Muscle of leg (tissue), 11 donors: ENCODE measurements around the gene FARS2. TPM values are rescaled to one million over a fixed set of nuclear protein-coding genes. Genes with fewer than 3 reads are reported as not detected.
A peak's percentile ranks its signal among the peaks of the same experiment; 100 is the strongest.
"Not testable (repeated sequence)": the region's sequence is repeated elsewhere in the genome, so short reads cannot be mapped to it uniquely, and the experiment has no call there.

Source experiments
- DNase-seq: peaks from one replicate; pipeline ENCODE4 v3.0.0; 2013
- H3K27ac ChIP-seq: one replicate; pipeline ENCODE4 v1.5.1; 2013; ENCODE audit warnings: mild to moderate bottlenecking, low read length, control low read depth
- H3K27me3 ChIP-seq: one replicate; pipeline ENCODE4 v1.6.1; 2013; ENCODE audit warnings: low read length; ENCODE audit not compliant: control insufficient read depth, insufficient read depth
- H3K36me3 ChIP-seq: one replicate; pipeline ENCODE4 v1.6.1; 2013; ENCODE audit warnings: low read length; ENCODE audit not compliant: control insufficient read depth, insufficient read depth
- H3K4me1 ChIP-seq: one replicate; pipeline ENCODE4 v1.6.1; 2013; ENCODE audit warnings: low read length; ENCODE audit not compliant: control insufficient read depth, insufficient read depth
- H3K4me3 ChIP-seq: one replicate; pipeline ENCODE4 v1.5.1; 2013; ENCODE audit warnings: low read length, control low read depth
- H3K9me3 ChIP-seq: replicated peaks from 2 replicates; pipeline ENCODE4 v1.6.1; 2013; ENCODE audit warnings: low read depth, low read length; ENCODE audit not compliant: control insufficient read depth
- WGBS: methylation state at CpG from one replicate; pipeline ENCODE4 v1.1.5; 2013; ENCODE audit warnings: missing lambda C conversion rate; ENCODE audit not compliant: insufficient coverage; 5-methylcytosine and 5-hydroxymethylcytosine counted together
- polyA plus RNA-seq, 8 donors: library from polyadenylated mRNA; unstranded; fragments of 120-200 nt; gene quantifications; one replicate each; pipeline versions ENCODE4 v1.2.1 to v1.2.3, GENCODE V29; 2013; ENCODE audit warnings: inconsistent platforms in 1 of 8, low replicate concordance in 1 of 8; ENCODE audit not compliant: insufficient read length in 8 of 8, insufficient read depth in 1 of 8
- total RNA-seq: library from RNA; stranded (reverse); fragments of 120-200 nt; gene quantifications from one replicate; pipeline ENCODE4 v1.2.4, GENCODE V29; 2013

Gene FARS2
- total and polyA plus RNA-seq, 9 donors: 9.7 to 16.9 (median 12.4) TPM

DNA sequence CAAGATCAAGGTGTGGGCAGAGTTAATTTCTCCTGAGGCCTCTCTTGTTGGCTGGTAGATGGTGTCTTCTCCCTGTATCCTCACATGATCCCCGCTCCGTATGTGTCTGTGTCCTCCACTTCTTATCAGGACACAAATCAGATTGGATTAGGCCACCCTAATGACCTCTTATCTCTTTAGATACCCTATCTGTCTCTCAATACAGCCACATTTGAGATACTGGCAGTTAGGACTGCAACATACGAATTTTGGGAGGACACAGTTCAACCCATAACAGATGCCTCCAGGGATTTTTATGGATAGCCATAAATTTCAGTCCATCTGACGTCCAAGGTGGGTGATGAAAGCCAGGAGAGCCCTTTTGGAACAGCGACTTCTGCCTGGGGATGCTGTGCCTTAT is 376.4 kb downstream of the FARS2 start:
- no peaks in the 10 kb centered on the region for H3K27me3 ChIP-seq
- DNase-seq: no peak
- H3K9me3 ChIP-seq: peaks cover 12% of the 10 kb centered on the region
- peaks cover 3% of the 10 kb centered on the region for H3K4me1 ChIP-seq
- H3K27ac ChIP-seq: no peak overlapping the region
- no peaks in the 10 kb centered on the region for H3K36me3 ChIP-seq
- no peak overlapping the region for H3K4me3 ChIP-seq
- WGBS: 43% methylated on average over 1 of the region's 5 CpGs

DNA sequence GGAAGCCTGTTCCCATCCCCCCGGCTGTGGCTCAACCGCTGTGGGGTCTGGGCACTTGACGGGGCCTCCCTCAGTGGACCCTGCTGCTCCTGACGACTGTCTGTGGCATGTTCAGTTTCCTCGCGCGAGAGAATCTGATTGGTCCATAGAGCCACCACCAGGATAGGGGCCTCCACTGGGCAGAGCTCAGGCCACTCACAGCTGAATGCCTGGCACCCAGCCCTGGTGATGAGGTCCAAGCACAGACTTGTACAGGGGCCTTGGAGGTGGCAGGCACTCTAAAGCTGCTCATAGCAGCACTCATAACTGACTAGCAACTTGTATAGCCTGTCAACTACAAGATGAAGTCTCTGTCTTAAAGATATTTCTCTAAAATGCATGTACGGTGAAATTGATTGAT is 377.4 kb downstream of the FARS2 start:
- no peaks in the 10 kb centered on the region for H3K27me3 ChIP-seq
- H3K4me1 ChIP-seq: peaks cover 3% of the 10 kb centered on the region
- H3K36me3 ChIP-seq: no peaks in the 10 kb centered on the region
- WGBS: 68% methylated on average over 7 of the region's 8 CpGs
- peak; percentile 8 for DNase-seq
- no peak overlapping the region for H3K4me3 ChIP-seq
- no peak overlapping the region for H3K27ac ChIP-seq
- H3K9me3 ChIP-seq: peaks cover 12% of the 10 kb centered on the region

DNA sequence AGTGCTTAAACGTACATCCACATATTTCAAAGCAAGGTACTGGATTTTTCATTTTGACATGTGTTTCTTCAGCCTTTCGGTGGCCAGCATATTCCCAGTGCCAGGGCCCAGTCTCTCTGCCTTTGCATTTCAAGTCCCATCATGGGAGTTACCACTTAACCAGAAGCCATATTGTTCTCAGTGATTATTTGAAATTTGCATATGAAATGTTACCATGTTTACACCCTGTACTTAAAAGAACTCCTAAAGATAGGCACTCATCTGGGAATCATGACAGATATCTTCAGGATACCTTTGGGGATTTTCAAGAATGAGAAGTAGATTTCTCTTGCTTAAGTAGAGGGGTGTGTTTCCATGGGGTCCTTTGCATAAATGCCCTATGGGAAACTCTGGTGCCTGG is 377.9 kb downstream of the FARS2 start:
- 80% methylated on average over 2 of the region's 2 CpGs for WGBS

DNA sequence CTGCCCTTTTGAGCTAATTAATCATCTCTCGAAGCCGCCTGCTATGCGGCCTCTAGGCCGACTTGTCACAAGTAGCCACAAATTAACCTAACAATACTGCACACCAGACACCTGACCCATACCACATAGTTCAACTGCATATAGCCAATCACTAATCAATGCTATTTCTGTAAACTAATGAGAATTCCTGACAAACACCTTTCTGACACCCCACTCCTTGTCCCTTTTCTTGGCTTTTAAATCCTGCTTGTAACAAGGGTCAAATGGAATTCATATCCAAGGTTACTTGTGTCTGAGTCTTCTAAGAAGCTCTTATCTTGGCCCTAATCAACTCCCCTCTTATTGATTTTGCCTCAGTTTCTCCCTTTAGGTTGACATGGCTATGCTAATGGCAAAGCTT is 379.3 kb downstream of the FARS2 start:
- H3K4me1 ChIP-seq: peaks cover 3% of the 10 kb centered on the region
- WGBS: 97% methylated on average over 4 of the region's 4 CpGs
- no peaks in the 10 kb centered on the region for H3K36me3 ChIP-seq
- peaks cover 12% of the 10 kb centered on the region for H3K9me3 ChIP-seq
- no peak overlapping the region for H3K4me3 ChIP-seq
- no peak overlapping the region for H3K27ac ChIP-seq
- no peak for DNase-seq
- H3K27me3 ChIP-seq: no peaks in the 10 kb centered on the region

More for the DNA sequence above, 377.9 kb downstream of the FARS2 start:
- no peak overlapping the region for H3K27ac ChIP-seq
- no peaks in the 10 kb centered on the region for H3K27me3 ChIP-seq
- no peak overlapping the region for H3K4me3 ChIP-seq
- H3K4me1 ChIP-seq: peaks cover 3% of the 10 kb centered on the region
- DNase-seq: no peak
- H3K9me3 ChIP-seq: peaks cover 12% of the 10 kb centered on the region
- no peaks in the 10 kb centered on the region for H3K36me3 ChIP-seq

DNA sequence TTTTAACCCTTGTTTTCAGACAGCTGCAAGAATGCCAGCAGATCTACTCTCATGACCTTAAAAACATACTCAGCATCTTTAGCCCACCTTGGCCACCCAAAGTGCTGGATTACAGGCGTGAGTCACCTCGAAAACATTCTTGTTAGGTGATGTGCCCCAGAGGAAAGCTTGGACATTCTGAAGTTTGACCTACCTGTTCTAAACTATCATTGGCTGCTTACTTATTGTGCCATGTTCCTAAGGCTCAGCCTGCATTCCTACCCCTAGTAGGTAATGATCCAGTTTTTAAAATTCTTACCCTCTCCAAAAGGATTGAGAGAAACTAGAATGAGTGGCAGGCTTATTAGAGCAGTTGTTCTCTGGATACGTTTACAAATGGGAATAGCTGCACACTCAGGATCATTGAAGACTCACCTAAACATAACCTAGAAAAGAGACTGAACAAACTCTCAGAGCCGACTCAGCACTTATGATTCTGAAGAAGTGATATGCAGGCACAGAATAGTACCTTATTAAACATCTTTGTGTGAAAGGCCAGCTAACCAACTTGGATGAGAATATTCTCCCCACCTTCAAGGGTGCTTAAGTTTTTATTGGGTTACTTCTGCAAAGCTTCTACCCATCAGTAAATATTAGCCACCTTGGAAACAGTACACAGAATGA is 383.3 kb downstream of the FARS2 start:
- peaks cover 12% of the 10 kb centered on the region for H3K9me3 ChIP-seq
- peaks cover 3% of the 10 kb centered on the region for H3K4me1 ChIP-seq
- H3K27ac ChIP-seq: no peak overlapping the region
- DNase-seq: no peak
- no peaks in the 10 kb centered on the region for H3K27me3 ChIP-seq
- no peaks in the 10 kb centered on the region for H3K36me3 ChIP-seq
- WGBS: 67% methylated on average over 2 of the region's 4 CpGs
- no peak overlapping the region for H3K4me3 ChIP-seq

DNA sequence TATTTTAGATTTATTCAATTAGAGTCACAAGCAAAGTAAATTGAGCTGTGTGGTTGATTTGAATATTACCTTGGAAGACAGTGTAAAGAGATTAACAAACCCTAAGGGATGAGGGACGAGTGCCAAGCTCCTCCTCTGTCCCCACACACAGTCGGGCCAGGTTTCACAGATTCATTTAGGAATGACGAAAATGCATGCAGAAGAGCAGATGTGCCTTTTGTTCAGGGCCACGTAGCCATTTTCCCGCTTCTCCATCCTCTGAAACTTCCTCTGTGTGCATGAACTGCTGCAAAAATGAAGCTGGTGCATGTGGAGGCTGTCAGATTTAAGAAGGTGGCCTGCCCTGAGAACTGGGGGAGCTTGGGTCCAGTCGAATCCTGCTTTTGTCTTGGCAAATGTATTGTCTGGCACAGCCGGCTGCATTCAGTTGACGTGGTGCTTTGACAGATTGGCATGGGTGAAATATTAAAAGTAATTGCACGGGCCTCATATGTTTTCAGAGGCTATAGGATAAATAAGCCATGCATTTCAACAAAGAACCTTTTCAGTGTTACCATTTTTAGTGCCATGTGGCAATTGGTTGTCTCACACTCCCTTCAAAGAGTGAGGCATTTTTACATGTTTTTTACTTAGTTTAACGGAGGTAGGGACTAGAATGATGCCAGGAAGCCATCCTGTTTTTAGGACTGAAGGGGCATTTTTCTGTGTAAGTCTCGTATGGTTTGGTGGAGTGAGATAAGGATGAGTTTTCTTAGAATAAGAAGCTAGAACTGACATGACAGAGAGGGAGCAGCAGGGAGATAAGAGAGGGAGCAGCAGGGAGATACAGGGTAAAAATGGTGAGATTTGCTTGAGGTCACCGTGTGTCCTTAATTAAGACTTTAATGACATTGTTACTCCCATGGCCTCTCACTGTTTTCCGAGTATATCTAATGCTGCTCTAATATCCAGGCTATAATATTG is 384.3 kb downstream of the FARS2 start:
- Histone ChIP-seq H3K36me3 (no peaks in the 10 kb centered on the region), H3K4me3 (no peak overlapping the region), H3K27ac (no peak overlapping the region), H3K9me3 (peaks cover 3% of the 10 kb centered on the region), H3K4me1 (peaks cover 3% of the 10 kb centered on the region), H3K27me3 (no peaks in the 10 kb centered on the region)
- 37% methylated on average over 6 of the region's 13 CpGs for WGBS
- peak; percentile 21 for DNase-seq

DNA sequence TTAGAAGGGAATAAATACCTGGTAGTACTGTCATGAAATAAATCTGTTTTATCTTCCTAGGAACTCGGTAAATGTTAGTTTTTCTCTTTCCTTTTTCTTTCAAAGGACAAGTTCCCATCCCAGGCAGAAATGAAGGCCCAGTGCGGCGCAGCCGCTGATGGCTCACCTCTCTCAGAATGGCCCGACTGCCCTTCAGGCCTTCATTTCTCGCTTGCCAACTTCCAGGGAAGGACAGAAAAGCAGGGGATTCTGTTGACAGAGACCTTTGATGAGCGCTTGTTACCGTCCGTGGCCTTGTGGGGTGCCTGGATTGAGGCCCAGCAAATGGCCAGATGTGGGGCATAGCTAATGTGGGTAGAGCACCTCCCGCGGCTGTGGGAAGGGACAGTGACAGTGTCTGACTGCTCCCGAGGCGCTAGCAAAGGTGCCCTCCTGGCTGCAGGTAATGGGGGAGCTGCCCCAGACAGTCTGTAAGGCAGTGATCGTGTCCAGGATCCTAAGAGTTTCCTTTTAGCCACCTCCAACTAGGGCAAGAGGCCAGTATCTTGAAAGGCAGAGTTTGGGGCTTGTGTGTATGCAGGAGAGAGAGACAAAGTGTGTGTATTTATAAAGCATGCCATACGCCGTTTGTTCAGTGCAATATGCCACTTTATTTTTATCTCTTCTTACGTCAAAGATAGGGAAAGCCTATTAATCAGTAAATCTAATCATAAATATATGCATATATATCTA is 391.3 kb downstream of the FARS2 start:
- DNase-seq: no peak
- Histone ChIP-seq H3K36me3 (peaks cover 4% of the 10 kb centered on the region), H3K27ac (no peak overlapping the region), H3K4me1 (no peaks in the 10 kb centered on the region), H3K27me3 (no peaks in the 10 kb centered on the region), H3K4me3 (no peak overlapping the region), H3K9me3 (peaks cover 2% of the 10 kb centered on the region)
- WGBS: 93% methylated on average over 10 of the region's 17 CpGs

DNA sequence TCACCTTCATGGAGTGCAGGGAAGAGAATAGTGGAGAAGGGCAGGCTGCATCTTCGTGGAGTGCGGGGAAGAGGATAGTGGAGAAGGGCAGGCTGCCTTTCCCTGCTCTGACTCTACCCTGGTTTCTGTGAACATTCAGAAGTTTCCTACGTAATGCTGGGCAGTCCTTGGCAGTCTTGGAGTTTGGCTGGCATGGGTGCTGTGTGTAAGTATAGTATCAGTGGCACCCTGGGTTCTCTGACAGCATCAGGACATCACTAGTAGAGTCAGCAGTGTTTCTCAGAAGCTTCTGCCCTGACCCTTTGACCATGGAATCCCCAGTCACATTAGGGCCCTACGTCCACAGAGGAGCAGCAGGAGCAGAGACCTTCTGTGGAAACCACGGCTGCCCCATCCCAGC is 392.5 kb downstream of the FARS2 start:
- DNase-seq: no peak
- 100% methylated on average over 1 of the region's 5 CpGs for WGBS
- Histone ChIP-seq H3K4me3 (no peak overlapping the region), H3K27me3 (no peaks in the 10 kb centered on the region), H3K4me1 (no peaks in the 10 kb centered on the region), H3K27ac (no peak overlapping the region), H3K9me3 (peaks cover 2% of the 10 kb centered on the region), H3K36me3 (peaks cover 4% of the 10 kb centered on the region)

DNA sequence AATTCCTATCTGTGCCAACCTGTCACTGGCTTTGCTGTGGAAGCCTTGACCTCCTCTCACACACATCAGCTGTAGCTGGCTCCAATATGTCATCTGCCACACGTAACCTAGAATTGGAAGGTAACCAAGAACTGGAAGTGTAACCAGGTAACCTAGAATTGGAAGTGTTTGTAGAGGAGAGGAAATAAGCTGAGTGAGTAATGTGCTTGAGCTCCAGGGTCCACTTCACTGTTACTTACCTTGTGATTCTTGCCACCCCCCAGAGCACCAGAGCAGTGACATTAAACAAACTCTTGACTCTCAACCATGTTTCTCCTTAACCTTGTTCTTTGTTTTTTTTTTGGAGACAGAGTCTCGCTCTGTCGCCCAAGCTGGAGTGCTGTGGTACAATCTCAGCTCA is 394.9 kb downstream of the FARS2 start:
- H3K4me1 ChIP-seq: no peaks in the 10 kb centered on the region
- peaks cover 4% of the 10 kb centered on the region for H3K36me3 ChIP-seq
- no peak overlapping the region for H3K4me3 ChIP-seq
- DNase-seq: no peak
- no peaks in the 10 kb centered on the region for H3K27me3 ChIP-seq
- no peak overlapping the region for H3K27ac ChIP-seq
- WGBS: 100% methylated on average over 2 of the region's 3 CpGs
- peaks cover 2% of the 10 kb centered on the region for H3K9me3 ChIP-seq

DNA sequence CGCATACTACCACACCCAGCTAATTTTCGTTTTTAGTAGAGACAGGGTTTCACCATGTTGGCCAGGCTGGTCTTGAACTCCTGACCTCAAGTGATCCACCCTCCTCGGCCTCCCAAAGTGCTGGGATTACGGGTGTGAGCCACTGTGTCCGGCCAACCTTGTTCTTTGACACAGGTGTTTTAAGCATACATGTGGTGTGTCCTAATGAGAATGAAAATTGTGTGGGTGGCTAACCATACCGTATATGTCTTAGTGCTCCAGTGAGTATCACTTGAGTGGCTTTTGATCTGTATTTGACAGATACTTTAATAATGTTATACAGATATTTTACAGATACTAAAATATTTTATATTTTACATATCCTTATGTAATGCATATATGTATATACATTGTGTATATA is 395.4 kb downstream of the FARS2 start:
- H3K27ac ChIP-seq, H3K36me3 ChIP-seq, DNase-seq, H3K9me3 ChIP-seq, H3K4me1 ChIP-seq, H3K27me3 ChIP-seq, H3K4me3 ChIP-seq: not testable (repeated sequence)
- WGBS: 98% methylated on average over 4 of the region's 6 CpGs
